Measurements from ENCODE around the gene TMPRSS11F. TPM values are rescaled to one million over a fixed set of nuclear protein-coding genes. Genes with fewer than 3 reads are reported as not detected.

Gene TMPRSS11F
- total and polyA plus RNA-seq, 7 experiments from 2014 or later: not detected

- ChIA-PET CTCF (no interaction called here), POLR2A (no interaction called here)
- Histone ChIP-seq H3K4me1 (ENCODE audit: control insufficient read depth in 2 of 2, insufficient read depth in 2 of 2, low read length in 2 of 2) (no peaks in the 10 kb centered on the region), H3K27me3 (ENCODE audit: control insufficient read depth in 2 of 2, insufficient read depth in 2 of 2, low read length in 2 of 2) (no peaks in the 10 kb centered on the region), H3K27ac (ENCODE audit: low read depth, low read length) (no peak overlapping the region), H3K9me3 (ENCODE audit: control insufficient read depth in 2 of 3, low read length in 3 of 3) (no peaks in the 10 kb centered on the region), H3K4me3 (ENCODE audit: low read length) (no peak overlapping the region), H3K36me3 (ENCODE audit: control insufficient read depth in 2 of 3, insufficient read depth in 3 of 3, low read length in 3 of 3) (no peaks in the 10 kb centered on the region)
- no peak for DNase-seq
- Mint-ChIP-seq H3K4me1 (no peaks in the 10 kb centered on the region), H3K4me3 (no peak overlapping the region), H3K27ac (no peak overlapping the region), H3K27me3 (peaks cover 0 to 14% (median 0%) of the 10 kb centered on the region in 5 donors), H3K36me3 (no peaks in the 10 kb centered on the region), H3K9me3 (peaks cover 0 to 7% (median 0%) of the 10 kb centered on the region in 11 donors)
- no peak for ATAC-seq
- intact Hi-C loops (cut with micrococcal nuclease): no loop called here
These were observed 12.2 kb upstream of the TMPRSS11F start for GRCh38 chr4:68141852-68142251.

GRCh38 chr4:68132342-68132741 is 2.7 kb upstream of the TMPRSS11F start:
- H3K9me3 Mint-ChIP-seq: peaks cover 0 to 30% (median 8%) of the 10 kb centered on the region in 11 donors
- ChIA-PET CTCF (no interaction called here), POLR2A (no interaction called here)
- H3K4me1 Mint-ChIP-seq: peaks cover 0 to 3% (median 0%) of the 10 kb centered on the region in 7 donors
- intact Hi-C loops (cut with micrococcal nuclease): no loop called here
- Histone ChIP-seq H3K4me1 (ENCODE audit: control insufficient read depth in 2 of 2, insufficient read depth in 2 of 2, low read length in 2 of 2) (no peaks in the 10 kb centered on the region), H3K9me3 (ENCODE audit: control insufficient read depth in 2 of 3, low read length in 3 of 3) (no peaks in the 10 kb centered on the region), H3K27me3 (ENCODE audit: control insufficient read depth in 2 of 2, insufficient read depth in 2 of 2, low read length in 2 of 2) (no peaks in the 10 kb centered on the region), H3K27ac (ENCODE audit: low read depth, low read length) (no peak overlapping the region), H3K36me3 (ENCODE audit: control insufficient read depth in 2 of 3, insufficient read depth in 3 of 3, low read length in 3 of 3) (no peaks in the 10 kb centered on the region), H3K4me3 (ENCODE audit: low read length) (no peak overlapping the region)
- DNase-seq (no peak), ATAC-seq (no peak)
- peaks cover 0 to 4% (median 0%) of the 10 kb centered on the region in 5 donors for H3K36me3 Mint-ChIP-seq
- no peak overlapping the region for H3K27ac Mint-ChIP-seq
- peaks cover 0 to 14% (median 4%) of the 10 kb centered on the region in 5 donors for H3K27me3 Mint-ChIP-seq
- H3K4me3 Mint-ChIP-seq: no peak overlapping the region

- no peaks in the 10 kb centered on the region for H3K36me3 Mint-ChIP-seq
- Histone ChIP-seq H3K27ac (ENCODE audit: low read depth, low read length) (no peak overlapping the region), H3K4me1 (ENCODE audit: control insufficient read depth in 2 of 2, insufficient read depth in 2 of 2, low read length in 2 of 2) (no peaks in the 10 kb centered on the region), H3K9me3 (ENCODE audit: control insufficient read depth in 2 of 3, low read length in 3 of 3) (no peaks in the 10 kb centered on the region), H3K36me3 (ENCODE audit: control insufficient read depth in 2 of 3, insufficient read depth in 3 of 3, low read length in 3 of 3) (no peaks in the 10 kb centered on the region), H3K4me3 (ENCODE audit: low read length) (no peak overlapping the region), H3K27me3 (ENCODE audit: control insufficient read depth in 2 of 2, insufficient read depth in 2 of 2, low read length in 2 of 2) (no peaks in the 10 kb centered on the region)
- intact Hi-C loops (cut with micrococcal nuclease): no loop called here
- H3K9me3 Mint-ChIP-seq: peaks cover 0 to 10% (median 0%) of the 10 kb centered on the region in 11 donors
- no peak overlapping the region for H3K4me3 Mint-ChIP-seq
- H3K27me3 Mint-ChIP-seq: peaks cover 0 to 15% (median 0%) of the 10 kb centered on the region in 5 donors
- ATAC-seq: no peak
- DNase-seq: no peak
- no peaks in the 10 kb centered on the region for H3K4me1 Mint-ChIP-seq
- CTCF ChIA-PET: no interaction called here
- POLR2A ChIA-PET: no interaction called here
- H3K27ac Mint-ChIP-seq: no peak overlapping the region
These were observed 5.4 kb downstream of the TMPRSS11F start for GRCh38 chr4:68124262-68124661.

GRCh38 chr4:68123525-68123924 is 6.1 kb downstream of the TMPRSS11F start:
- DNase-seq (no peak), ATAC-seq (no peak)
- peaks cover 0 to 12% (median 0%) of the 10 kb centered on the region in 5 donors for H3K27me3 Mint-ChIP-seq
- Histone ChIP-seq H3K36me3 (ENCODE audit: control insufficient read depth in 2 of 3, insufficient read depth in 3 of 3, low read length in 3 of 3) (no peaks in the 10 kb centered on the region), H3K27ac (ENCODE audit: low read depth, low read length) (no peak overlapping the region), H3K4me3 (ENCODE audit: low read length) (no peak overlapping the region), H3K9me3 (ENCODE audit: control insufficient read depth in 2 of 3, low read length in 3 of 3) (no peaks in the 10 kb centered on the region), H3K4me1 (ENCODE audit: control insufficient read depth in 2 of 2, insufficient read depth in 2 of 2, low read length in 2 of 2) (no peaks in the 10 kb centered on the region), H3K27me3 (ENCODE audit: control insufficient read depth in 2 of 2, insufficient read depth in 2 of 2, low read length in 2 of 2) (no peaks in the 10 kb centered on the region)
- no peaks in the 10 kb centered on the region for H3K36me3 Mint-ChIP-seq
- no peaks in the 10 kb centered on the region for H3K4me1 Mint-ChIP-seq
- POLR2A ChIA-PET: no interaction called here
- no peak overlapping the region for H3K27ac Mint-ChIP-seq
- intact Hi-C loops (cut with micrococcal nuclease): no loop called here
- peaks cover 0 to 10% (median 0%) of the 10 kb centered on the region in 11 donors for H3K9me3 Mint-ChIP-seq
- CTCF ChIA-PET: no interaction called here
- no peak overlapping the region for H3K4me3 Mint-ChIP-seq

- no peak overlapping the region for H3K27ac ChIP-seq (ENCODE audit: low read depth, low read length)
- POLR2A ChIA-PET: no interaction called here
- H3K4me3 ChIP-seq (ENCODE audit: low read length): no peak overlapping the region
- no peaks in the 10 kb centered on the region for H3K27me3 ChIP-seq (ENCODE audit: control insufficient read depth in 2 of 2, insufficient read depth in 2 of 2, low read length in 2 of 2)
- CTCF ChIA-PET: no interaction called here
- Mint-ChIP-seq H3K4me1 (no peaks in the 10 kb centered on the region), H3K36me3 (no peaks in the 10 kb centered on the region), H3K4me3 (no peak overlapping the region), H3K27ac (no peak overlapping the region), H3K9me3 (peaks cover 0 to 15% (median 0%) of the 10 kb centered on the region in 11 donors), H3K27me3 (peaks cover 0 to 8% (median 0%) of the 10 kb centered on the region in 5 donors)
- no peaks in the 10 kb centered on the region for H3K4me1 ChIP-seq (ENCODE audit: control insufficient read depth in 2 of 2, insufficient read depth in 2 of 2, low read length in 2 of 2)
- DNase-seq (no peak), ATAC-seq (no peak)
- H3K36me3 ChIP-seq (ENCODE audit: control insufficient read depth in 2 of 3, insufficient read depth in 3 of 3, low read length in 3 of 3): no peaks in the 10 kb centered on the region
- intact Hi-C loops (cut with micrococcal nuclease): no loop called here
- no peaks in the 10 kb centered on the region for H3K9me3 ChIP-seq (ENCODE audit: control insufficient read depth in 2 of 3, low read length in 3 of 3)
These were observed 9.7 kb downstream of the TMPRSS11F start for GRCh38 chr4:68119921-68120320.

- H3K27me3 ChIP-seq (ENCODE audit: control insufficient read depth in 2 of 2, insufficient read depth in 2 of 2, low read length in 2 of 2): no peaks in the 10 kb centered on the region
- Mint-ChIP-seq H3K4me1 (no peaks in the 10 kb centered on the region), H3K9me3 (peaks cover 0 to 9% (median 2%) of the 10 kb centered on the region in 11 donors), H3K27me3 (peaks cover 0 to 14% (median 7%) of the 10 kb centered on the region in 5 donors), H3K27ac (no peak overlapping the region), H3K36me3 (no peaks in the 10 kb centered on the region), H3K4me3 (no peak overlapping the region)
- no peaks in the 10 kb centered on the region for H3K36me3 ChIP-seq (ENCODE audit: control insufficient read depth in 2 of 3, insufficient read depth in 3 of 3, low read length in 3 of 3)
- intact Hi-C loops (cut with micrococcal nuclease): no loop called here
- ChIA-PET POLR2A (no interaction called here), CTCF (no interaction called here)
- H3K4me1 ChIP-seq (ENCODE audit: control insufficient read depth in 2 of 2, insufficient read depth in 2 of 2, low read length in 2 of 2): no peaks in the 10 kb centered on the region
- H3K9me3 ChIP-seq (ENCODE audit: control insufficient read depth in 2 of 3, low read length in 3 of 3): no peaks in the 10 kb centered on the region
- no peak overlapping the region for H3K4me3 ChIP-seq (ENCODE audit: low read length)
- ATAC-seq (no peak), DNase-seq (no peak)
- no peak overlapping the region for H3K27ac ChIP-seq (ENCODE audit: low read depth, low read length)
These were observed 19.2 kb downstream of the TMPRSS11F start for GRCh38 chr4:68110441-68110840.

GRCh38 chr4:68109868-68110267 is 19.8 kb downstream of the TMPRSS11F start:
- CTCF ChIA-PET: no interaction called here
- Histone ChIP-seq H3K4me1 (ENCODE audit: control insufficient read depth in 2 of 2, insufficient read depth in 2 of 2, low read length in 2 of 2) (no peaks in the 10 kb centered on the region), H3K36me3 (ENCODE audit: control insufficient read depth in 2 of 3, insufficient read depth in 3 of 3, low read length in 3 of 3) (no peaks in the 10 kb centered on the region), H3K27me3 (ENCODE audit: control insufficient read depth in 2 of 2, insufficient read depth in 2 of 2, low read length in 2 of 2) (no peaks in the 10 kb centered on the region), H3K27ac (ENCODE audit: low read depth, low read length) (no peak overlapping the region), H3K9me3 (ENCODE audit: control insufficient read depth in 2 of 3, low read length in 3 of 3) (no peaks in the 10 kb centered on the region), H3K4me3 (ENCODE audit: low read length) (no peak overlapping the region)
- Mint-ChIP-seq H3K4me3 (no peak overlapping the region), H3K27ac (no peak overlapping the region), H3K27me3 (peaks cover 0 to 14% (median 7%) of the 10 kb centered on the region in 5 donors), H3K4me1 (no peaks in the 10 kb centered on the region), H3K9me3 (peaks cover 0 to 9% (median 1%) of the 10 kb centered on the region in 11 donors), H3K36me3 (no peaks in the 10 kb centered on the region)
- POLR2A ChIA-PET: no interaction called here
- intact Hi-C loops (cut with micrococcal nuclease): no loop called here
- DNase-seq: no peak
- ATAC-seq: no peak

All from naive thymus-derived CD4-positive, alpha-beta T cell (primary cell).